Measurements from ENCODE around the gene RABEPK.

DNA sequence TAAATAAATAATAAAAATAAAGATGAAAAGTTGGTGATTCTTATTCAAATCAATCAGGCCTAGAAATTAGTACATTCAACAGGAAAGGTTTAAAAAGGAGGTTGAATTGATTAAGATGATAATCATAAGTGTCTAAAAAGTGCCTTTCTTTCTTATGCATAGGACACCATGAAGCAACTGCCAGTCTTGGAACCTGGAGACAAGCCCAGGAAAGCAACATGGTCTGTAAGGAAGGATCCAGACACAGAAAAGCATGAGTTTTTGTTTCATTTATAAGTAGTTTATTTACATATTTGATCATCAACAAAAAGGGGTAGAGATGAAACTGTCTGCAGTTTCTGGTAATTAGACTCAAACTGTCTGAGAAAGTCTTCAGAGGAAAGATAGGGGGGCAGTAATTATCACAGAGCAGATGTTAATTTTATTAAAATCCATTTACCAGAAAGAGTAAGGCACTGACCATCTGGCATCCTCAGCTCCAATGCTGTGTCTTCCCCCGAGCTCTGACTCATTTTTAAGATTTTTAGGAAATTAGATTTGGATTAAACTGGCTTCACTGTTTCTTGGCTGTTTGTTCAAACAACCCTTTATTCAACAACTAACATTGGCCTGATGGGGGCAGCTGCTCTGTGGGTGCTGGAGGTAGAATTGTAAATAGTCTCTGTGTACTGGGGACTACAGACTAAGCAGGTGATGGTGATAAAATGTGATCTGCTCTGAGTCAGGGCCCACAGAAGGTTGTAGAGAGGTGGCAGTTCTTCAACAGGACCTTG lies 2.7 kb downstream of the RABEPK start:
- TF ChIP-seq, protein P1, sequence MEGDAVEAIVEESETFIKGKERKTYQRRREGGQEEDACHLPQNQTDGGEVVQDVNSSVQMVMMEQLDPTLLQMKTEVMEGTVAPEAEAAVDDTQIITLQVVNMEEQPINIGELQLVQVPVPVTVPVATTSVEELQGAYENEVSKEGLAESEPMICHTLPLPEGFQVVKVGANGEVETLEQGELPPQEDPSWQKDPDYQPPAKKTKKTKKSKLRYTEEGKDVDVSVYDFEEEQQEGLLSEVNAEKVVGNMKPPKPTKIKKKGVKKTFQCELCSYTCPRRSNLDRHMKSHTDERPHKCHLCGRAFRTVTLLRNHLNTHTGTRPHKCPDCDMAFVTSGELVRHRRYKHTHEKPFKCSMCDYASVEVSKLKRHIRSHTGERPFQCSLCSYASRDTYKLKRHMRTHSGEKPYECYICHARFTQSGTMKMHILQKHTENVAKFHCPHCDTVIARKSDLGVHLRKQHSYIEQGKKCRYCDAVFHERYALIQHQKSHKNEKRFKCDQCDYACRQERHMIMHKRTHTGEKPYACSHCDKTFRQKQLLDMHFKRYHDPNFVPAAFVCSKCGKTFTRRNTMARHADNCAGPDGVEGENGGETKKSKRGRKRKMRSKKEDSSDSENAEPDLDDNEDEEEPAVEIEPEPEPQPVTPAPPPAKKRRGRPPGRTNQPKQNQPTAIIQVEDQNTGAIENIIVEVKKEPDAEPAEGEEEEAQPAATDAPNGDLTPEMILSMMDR (IDR thresholded peaks at IDR 0.05), result no peak
- TF ChIP-seq POLR2AphosphoS5 (IDR thresholded peaks at IDR 0.05), result no peak
- TF ChIP-seq EP300 (IDR thresholded peaks at IDR 0.05), result no peak
- TF ChIP-seq POLR2A (IDR thresholded peaks at IDR 0.05), result no peak

Measured in gastroesophageal sphincter (tissue), 3 donors.